Measurements from ENCODE around the gene GJB1.
"Not testable (repeated sequence)": the region's sequence is repeated elsewhere in the genome, so short reads cannot be mapped to it uniquely, and the experiment has no call there.

Gene GJB1

GRCh38 chrX:71272313-71272712 is 49.3 kb downstream of the GJB1 start:
- H3K9me3 ChIP-seq (ENCODE audit: control insufficient read depth, insufficient read depth, low read length); H3K4me1 ChIP-seq (ENCODE audit: control insufficient read depth, insufficient read depth, low read length); H3K9ac ChIP-seq (ENCODE audit: low read depth, low read length); H3K27me3 ChIP-seq (ENCODE audit: control insufficient read depth, insufficient read depth, low read length); H3K4me3 ChIP-seq (ENCODE audit: low read depth, low read length); H3K36me3 ChIP-seq (ENCODE audit: control insufficient read depth, insufficient read depth, low read length): not testable (repeated sequence)
